MM.1S (cell line): Measurements from ENCODE around the gene PCBP1.

ENCODE experiments used
- DNase-seq: peaks from one replicate; pipeline ENCODE4 v3.0.0-alpha.2; 2015
- H2AFZ ChIP-seq: fragments of 300-600 bp; sonication (generic); 2 replicates; pipeline ENCODE4 v1.6.0; 2016; ENCODE audit warnings: antibody characterized with exemption, low read length
- H3F3A ChIP-seq: fragments of 300-600 bp; sonication (generic); 2 replicates; pipeline ENCODE4 v1.6.1; 2016; ENCODE audit warnings: mild to moderate bottlenecking, antibody characterized with exemption, low read length, moderate library complexity, mixed read lengths; ENCODE audit not compliant: insufficient read depth
- H3K27ac ChIP-seq: fragments of 300-600 bp; sonication (generic); 2 replicates; pipeline ENCODE4 v1.5.1; 2016; ENCODE audit warnings: mild to moderate bottlenecking, low read length
- H3K27me3 ChIP-seq: fragments of 300-600 bp; sonication (generic); replicated peaks from 2 replicates; pipeline ENCODE4 v1.6.0; 2016; ENCODE audit warnings: low read length; ENCODE audit not compliant: insufficient read depth
- H3K36me3 ChIP-seq: fragments of 300-600 bp; sonication (generic); replicated peaks from 2 replicates; pipeline ENCODE4 v1.6.1; 2016; ENCODE audit warnings: mild to moderate bottlenecking, low read length, mixed read lengths; ENCODE audit not compliant: insufficient read depth
- H3K4me1 ChIP-seq: fragments of 300-600 bp; sonication (generic); 2 replicates; pipeline ENCODE4 v1.6.1; 2016; ENCODE audit warnings: low read length, mixed read lengths
- H3K4me2 ChIP-seq: fragments of 300-600 bp; sonication (generic); 2 replicates; pipeline ENCODE4 v1.6.0; 2016; ENCODE audit warnings: low read depth, low read length
- H3K4me3 ChIP-seq: fragments of 300-600 bp; sonication (generic); 2 replicates; pipeline ENCODE4 v1.5.1; 2016; ENCODE audit warnings: low read length, mixed read lengths
- H3K79me2 ChIP-seq: fragments of 300-600 bp; sonication (generic); 2 replicates; pipeline ENCODE4 v1.6.1; 2016; ENCODE audit warnings: mixed run types, low read length, mixed read lengths
- H3K9ac ChIP-seq: fragments of 300-600 bp; sonication (generic); 2 replicates; pipeline ENCODE4 v1.6.1; 2016; ENCODE audit warnings: low read length, mixed read lengths
- H3K9me2 ChIP-seq: fragments of 300-600 bp; sonication (generic); replicated peaks from 2 replicates; pipeline ENCODE4 v1.6.1; 2016; ENCODE audit warnings: mild to moderate bottlenecking, low read length, mixed read lengths; ENCODE audit not compliant: insufficient read depth
- H3K9me3 ChIP-seq: fragments of 300-600 bp; sonication (generic); replicated peaks from 2 replicates; pipeline ENCODE4 v1.6.1; 2016; ENCODE audit warnings: mild to moderate bottlenecking, low read length, mixed read lengths; ENCODE audit not compliant: insufficient read depth
- H4K20me1 ChIP-seq: fragments of 300-600 bp; sonication (generic); 2 replicates; pipeline ENCODE4 v1.6.1; 2016; ENCODE audit warnings: mild to moderate bottlenecking, low read length, moderate library complexity, mixed read lengths; ENCODE audit not compliant: insufficient read depth
- CTCF ChIP-seq: fragments of 300-600 bp; sonication (generic); IDR thresholded peaks from 2 replicates; pipeline ENCODE4 v1.5.1; 2016; ENCODE audit warnings: antibody characterized with exemption, low read length, mixed read lengths
- EZH2 ChIP-seq: fragments of 300-600 bp; sonication (generic); optimal IDR thresholded peaks from 2 replicates; pipeline ENCODE3; 2017; ENCODE audit warnings: low read depth, mild to moderate bottlenecking, antibody characterized with exemption, low read length, mixed read lengths
- EZH2phosphoT487 ChIP-seq: fragments of 300-600 bp; sonication (generic); IDR thresholded peaks from 2 replicates; pipeline ENCODE4 v1.6.1; 2018; ENCODE audit warnings: antibody characterized with exemption, low read length

PCBP1 gene

GRCh38 chr2:70081221-70081620 lies 6.1 kb upstream of the PCBP1 start:
- H3K4me1 ChIP-seq: peaks cover 32% of the 10 kb centered on the region

GRCh38 chr2:70083344-70084156 lies 3.7 kb upstream of the PCBP1 start:
- Histone ChIP-seq H3F3A (peaks cover 45% of the 10 kb centered on the region), H3K27ac (peak overlapping the region; percentile 99), H3K9me2 (no peaks in the 10 kb centered on the region), H3K4me2 (peak overlapping the region; percentile 87; the same call in 1 of the 2 replicates), H3K27me3 (no peaks in the 10 kb centered on the region), H3K9ac (peak overlapping the region; percentile 100; the same call in 1 of the 2 replicates), H3K4me1 (peaks cover 32% of the 10 kb centered on the region), H3K79me2 (peaks cover 28% of the 10 kb centered on the region), H2AFZ (0 out of 2 replicates have a peak overlapping the region, but pooled peaks have one; percentile 20), H3K36me3 (peaks cover 4% of the 10 kb centered on the region; the same call in 1 of the 2 replicates), H3K4me3 (peak overlapping the region; percentile 87; the same call in 1 of the 2 replicates), H4K20me1 (no peaks in the 10 kb centered on the region), H3K9me3 (no peaks in the 10 kb centered on the region)
- TF ChIP-seq EZH2 (no peak), EZH2phosphoT487 (no peak), CTCF (no peak)
- no peak for DNase-seq

More at GRCh38 chr2:70081221-70081620, 6.1 kb upstream of the PCBP1 start:
- 0 out of 2 replicates have a peak, but pooled peaks cover 4% of the 10 kb centered on the region for H3K36me3 ChIP-seq
- no peak overlapping the region for H3K4me3 ChIP-seq
- no peak overlapping the region for H3K9ac ChIP-seq
- no peak for TF ChIP-seq EZH2phosphoT487
- no peak for TF ChIP-seq EZH2
- no peak for TF ChIP-seq CTCF
- no peak overlapping the region for H3K4me2 ChIP-seq
- H2AFZ ChIP-seq: no peak overlapping the region
- H4K20me1 ChIP-seq: no peaks in the 10 kb centered on the region
- no peak overlapping the region for H3K27ac ChIP-seq
- H3F3A ChIP-seq: peaks cover 30% of the 10 kb centered on the region
- H3K9me3 ChIP-seq: no peaks in the 10 kb centered on the region
- peaks cover 17% of the 10 kb centered on the region; the same call in 1 of the 2 replicates for H3K79me2 ChIP-seq
- no peaks in the 10 kb centered on the region for H3K27me3 ChIP-seq
- no peak for DNase-seq
- no peaks in the 10 kb centered on the region for H3K9me2 ChIP-seq

DNA sequence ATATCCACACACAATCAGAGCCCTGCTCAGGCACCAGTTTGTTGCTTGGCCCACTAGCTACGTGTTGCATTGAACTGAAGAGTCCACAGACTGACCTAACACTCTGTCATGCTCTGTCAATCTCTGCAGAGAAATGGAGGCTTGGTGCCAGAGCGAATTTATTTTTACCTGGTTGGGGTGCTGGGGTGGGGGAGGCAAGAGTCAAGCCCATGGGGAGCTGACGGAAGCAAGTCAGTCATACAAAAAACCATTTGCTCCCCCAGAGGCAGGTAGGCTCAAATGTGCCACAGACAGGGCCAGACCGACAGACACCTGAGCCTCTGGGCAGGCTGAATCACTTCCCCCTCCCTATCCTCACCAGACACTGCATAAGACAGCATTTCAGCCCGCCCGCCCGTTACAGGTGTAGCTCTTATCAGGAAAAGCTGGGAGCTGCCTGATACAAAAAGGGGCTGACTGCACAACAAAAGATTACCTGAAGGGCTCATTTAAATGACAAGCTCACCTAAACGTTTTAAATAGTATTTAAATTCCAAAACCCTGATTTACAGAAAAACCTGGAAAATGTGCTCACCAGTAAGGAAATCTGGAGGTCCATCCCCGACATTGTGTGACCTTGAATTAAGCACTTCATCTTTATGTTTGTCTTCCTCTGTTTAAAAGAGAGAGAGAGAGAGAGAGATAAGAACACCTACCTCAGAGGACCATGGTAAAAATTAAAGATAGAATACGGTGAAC lies 2.1 kb upstream of the PCBP1 start:
- peaks cover 61% of the 10 kb centered on the region for H3F3A ChIP-seq

More for the DNA sequence above, 2.1 kb upstream of the PCBP1 start:
- TF ChIP-seq EZH2 (no peak), CTCF (no peak), EZH2phosphoT487 (no peak)
- Histone ChIP-seq H3K4me3 (peak overlapping the region; percentile 87), H4K20me1 (no peaks in the 10 kb centered on the region), H3K4me1 (peaks cover 41% of the 10 kb centered on the region), H3K79me2 (peaks cover 37% of the 10 kb centered on the region), H3K36me3 (peaks cover 4% of the 10 kb centered on the region; the same call in 1 of the 2 replicates), H3K27me3 (no peaks in the 10 kb centered on the region), H3K9ac (peak overlapping the region; percentile 100), H3K9me2 (no peaks in the 10 kb centered on the region), H3K9me3 (no peaks in the 10 kb centered on the region), H3K4me2 (peak overlapping the region; percentile 87), H2AFZ (peak overlapping the region; percentile 45), H3K27ac (peak overlapping the region; percentile 99)
- peak; percentile 89 for DNase-seq
